Measurements from ENCODE around the gene ELL.
"Not testable (repeated sequence)": the region's sequence is repeated elsewhere in the genome, so short reads cannot be mapped to it uniquely, and the experiment has no call there.

The ELL gene

GRCh38 chr19:18521692-18522123, at the start of gene ELL:
TSS of gene ELL (minus strand) at chr19:18522070. CDS start at chr19:18522055, 15 bp downstream.
- no peak for DNase-seq

- no peak for DNase-seq
Observed at GRCh38 chr19:18568367-18568766, 46.5 kb upstream of the ELL start.

GRCh38 chr19:18566953-18567352, 45.1 kb upstream of the ELL start:
- no peak for DNase-seq

GRCh38 chr19:18562086-18562485, 40.2 kb upstream of the ELL start:
- no peak for DNase-seq

- DNase-seq, result no peak
Observed at GRCh38 chr19:18559685-18560084, 37.8 kb upstream of the ELL start.

- DNase-seq, result no peak
Observed at GRCh38 chr19:18558604-18559003, 36.7 kb upstream of the ELL start.

- DNase-seq, result no peak
Observed at GRCh38 chr19:18558202-18558555, 36.3 kb upstream of the ELL start.

- peak; percentile 94 for DNase-seq
Observed at GRCh38 chr19:18557411-18558201, 35.7 kb upstream of the ELL start, which contains the start of gene KXD1. TSS of gene KXD1 (plus strand) at chr19:18557870. CDS start at chr19:18562057, 4,187 bp downstream.

GRCh38 chr19:18551631-18552030, 29.8 kb upstream of the ELL start:
- no peak for DNase-seq

- DNase-seq, result peak; percentile 55
Observed at GRCh38 chr19:18543814-18544475, 22.1 kb upstream of the ELL start.

GRCh38 chr19:18542941-18543813, 21.3 kb upstream of the ELL start, which contains the start of gene FKBP8:
TSS of gene FKBP8 (minus strand) at chr19:18543573. CDS start at chr19:18541970, 1,603 bp downstream.
- peak; percentile 96 for DNase-seq

GRCh38 chr19:18541992-18542940, 20.4 kb upstream of the ELL start:
- no peak for DNase-seq

- no peak for DNase-seq
Observed at GRCh38 chr19:18541258-18541991, 19.6 kb upstream of the ELL start.

- DNase-seq, result not testable (repeated sequence)
Observed at GRCh38 chr19:18540200-18540599, 18.3 kb upstream of the ELL start.

GRCh38 chr19:18539372-18539771, 17.5 kb upstream of the ELL start:
- no peak for DNase-seq

GRCh38 chr19:18538115-18538514, 16.2 kb upstream of the ELL start:
- no peak for DNase-seq

- no peak for DNase-seq
Observed at GRCh38 chr19:18537431-18537830, 15.6 kb upstream of the ELL start.

- DNase-seq, result no peak
Observed at GRCh38 chr19:18536475-18536874, 14.6 kb upstream of the ELL start.

- no peak for DNase-seq
Observed at GRCh38 chr19:18533058-18533457, 11.2 kb upstream of the ELL start.

- no peak for DNase-seq
Observed at GRCh38 chr19:18532168-18532890, 10.5 kb upstream of the ELL start.

GRCh38 chr19:18531485-18531884, 9.6 kb upstream of the ELL start:
- DNase-seq, result no peak

All from stimulated activated CD4-positive, alpha-beta T cell treated with anti-CD3 and anti-CD28 coated beads, Interleukin-12 subunit alpha, Interleukin-12 subunit beta, amount 100 ng/mL, for 4 hours (primary cell).